K562 (cell line): ENCODE results near the gene PNCK.
A peak's percentile ranks its signal among the peaks of the same experiment; 100 is the strongest.

Source experiments
- CTCF ChIP-seq, 3 experiments: IDR thresholded peaks in 2 of 3; conservative IDR thresholded peaks in 1 of 3; 2 replicates each; pipeline ENCODE4 v1.5.1; 2011 to 2012; ENCODE audit warnings: low read length in 3 of 3, mild to moderate bottlenecking in 3 of 3, control low read depth in 2 of 3, improper control_type of control experiment in 1 of 3, inconsistent platforms in 1 of 3, low read depth in 1 of 3, mixed read lengths in 1 of 3, moderate library complexity in 1 of 3; ENCODE audit not compliant: insufficient read depth in 2 of 3
- TAF1 ChIP-seq: IDR thresholded peaks from 2 replicates; pipeline ENCODE4 v1.6.1; 2011; ENCODE audit warnings: mild to moderate bottlenecking, low read length, moderate library complexity; ENCODE audit not compliant: insufficient read depth, control insufficient read depth, severe bottlenecking; ENCODE audit errors: extremely low read depth

GRCh38 chrX:153643431-153644351 is 29.9 kb downstream of the PNCK start:
- TF ChIP-seq TAF1 (no peak), CTCF (IDR thresholded peaks at IDR 0.05 in 2 of 3, conservative IDR thresholded peaks at IDR 0.05 in 1 of 3; ENCODE audit: insufficient read depth in 2 of 3, low read depth in 1 of 3, low read length in 3 of 3) (peak in 2 of 3 experiments; percentile 48 to 74; a peak in 4 of 6 replicates)
